Sigmoid colon (tissue), 7 donors: ENCODE measurements around the gene CASQ2. TPM values are rescaled to one million over a fixed set of nuclear protein-coding genes. Genes with fewer than 3 reads are reported as not detected.

ENCODE experiments used
- DNase-seq: peaks from one replicate; pipeline ENCODE4 v3.0.0-alpha.2; 2019
- H3K27ac ChIP-seq, 4 donors: fragments of 200-600 bp; sonication (generic); one replicate each; pipeline ENCODE4 v1.5.1; 2016 to 2019; ENCODE audit warnings: mild to moderate bottlenecking in 1 of 4
- H3K27me3 ChIP-seq, 3 donors: fragments of 200-600 bp; sonication (generic); one replicate each; pipeline ENCODE4 v1.5.1; 2019; ENCODE audit warnings: mild to moderate bottlenecking in 1 of 3
- H3K36me3 ChIP-seq, 4 donors: fragments of 200-600 bp; sonication (generic); one replicate each; pipeline ENCODE4 v1.5.1; 2016 to 2019
- H3K4me1 ChIP-seq, 4 donors: fragments of 200-600 bp; sonication (generic); one replicate each; pipeline ENCODE4 v1.5.1; 2017 to 2019
- H3K4me3 ChIP-seq, 4 donors: fragments of 200-600 bp; sonication (generic); one replicate each; pipeline ENCODE4 v1.5.1; 2017 to 2019; ENCODE audit warnings: mild to moderate bottlenecking in 2 of 4, moderate library complexity in 1 of 4
- H3K9me3 ChIP-seq, 4 donors: fragments of 200-600 bp in 3 of 4; sonication (generic) in 3 of 4; one replicate each; pipeline versions ENCODE4 v1.5.1 to v1.6.1; 2013 to 2019
- CTCF ChIP-seq, 4 experiments: fragments of 450-650 bp in 3 of 4; fragments of 200-600 bp in 1 of 4; IDR thresholded peaks; one replicate each; pipeline ENCODE4 v1.5.1; 2016 to 2019; ENCODE audit warnings: antibody characterized with exemption in 4 of 4, mild to moderate bottlenecking in 3 of 4, moderate library complexity in 2 of 4
- EP300 ChIP-seq, 4 donors: sonication (generic); formaldehyde crosslinking; IDR thresholded peaks; one replicate each; pipeline ENCODE4 v1.6.1; 2017; ENCODE audit warnings: antibody characterized with exemption in 4 of 4
- POLR2A ChIP-seq, 2 donors: fragments of 450-650 bp; IDR thresholded peaks; one replicate each; pipeline ENCODE4 v1.6.1; 2016; ENCODE audit warnings: antibody characterized with exemption in 2 of 2, mild to moderate bottlenecking in 2 of 2, moderate library complexity in 2 of 2
- POLR2AphosphoS5 ChIP-seq, 4 donors: sonication (generic); formaldehyde crosslinking; IDR thresholded peaks; one replicate each; pipeline ENCODE4 v1.6.1; 2017; ENCODE audit warnings: antibody characterized with exemption in 4 of 4
- WGBS, 2 donors: extraction: QIAGEN DNeasy Blood & Tissue Kit; methylation state at CpG; one replicate each; pipeline ENCODE4 v1.1.7; 2013; 5-methylcytosine and 5-hydroxymethylcytosine counted together
- intact Hi-C: fragments of 100-400 bp; cut with DNase I; formaldehyde crosslinking; loops from one replicate; pipeline ENCODE4 v1.15.1; 2023
- polyA plus RNA-seq, 3 donors: library from polyadenylated mRNA; stranded (reverse); fragments of 200-250 nt; gene quantifications; one replicate each; pipeline ENCODE4 v1.2.3, GENCODE V29; 2013
- total RNA-seq, 4 donors: library from RNA; depleted of rRNA; stranded (reverse); fragments of >200 nt; gene quantifications; one replicate each; pipeline ENCODE4 v1.1.0, GENCODE V29; 2016
- donor health status: healthy with polysubstance abuse.
- donor health status: Bipolar disorder and iron deficiency.
- donor health status: healthy.

The CASQ2 gene
- total and polyA plus RNA-seq, 7 donors, result 0.46 to 160 (median 58.3) TPM

- H3K9me3 ChIP-seq, result no peaks in the 10 kb centered on the region
- H3K27me3 ChIP-seq, result no peaks in the 10 kb centered on the region
- H3K4me3 ChIP-seq, result no peak overlapping the region
- peak overlapping the region; percentile 70 to 93 (median 82) for H3K27ac ChIP-seq
- intact Hi-C loops, result loop anchor here (5.0 kb wide), 1 partner anchor 37 kb away; the partner anchor contains the start of gene VANGL1
- DNase-seq, result peak; percentile 84
- TF ChIP-seq EP300 (IDR thresholded peaks at IDR 0.05) (no peak), CTCF (IDR thresholded peaks at IDR 0.05) (peak in 2 of 4 experiments; percentile 10 to 20), POLR2AphosphoS5 (IDR thresholded peaks at IDR 0.05) (peak; percentile 7 to 67 (median 58))
- WGBS, 2 donors, result 76 to 81% methylated on average over 8 of the region's 8 CpGs
- H3K4me1 ChIP-seq, result peaks cover 0 to 53% (median 47%) of the 10 kb centered on the region in 4 donors
- peaks cover 0 to 20% (median under 1%) of the 10 kb centered on the region in 4 donors for H3K36me3 ChIP-seq
Measured at GRCh38 chr1:115679141-115679611, 89.3 kb downstream of the CASQ2 start.

DNA sequence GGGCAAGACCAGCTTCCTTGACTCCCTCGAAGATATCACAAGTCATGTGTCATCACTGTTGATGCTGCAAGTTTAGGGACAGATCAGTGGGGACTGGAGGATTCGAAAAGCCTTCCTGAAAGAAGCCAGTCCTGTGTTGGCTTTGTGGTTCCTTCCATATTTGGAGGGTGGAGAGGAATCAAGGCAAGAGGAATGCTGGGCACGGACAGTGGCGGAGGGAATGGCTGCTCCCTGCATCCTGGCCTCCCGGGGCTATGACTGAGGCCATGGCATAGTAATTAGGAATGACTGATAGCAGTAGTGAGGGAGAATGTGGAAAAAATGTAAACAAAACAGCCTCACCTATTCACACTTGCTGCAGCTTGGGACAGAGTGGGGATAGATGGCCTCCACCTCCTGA lies 90.4 kb downstream of the CASQ2 start:
- peaks cover 0 to 64% (median 57%) of the 10 kb centered on the region in 4 donors for H3K4me1 ChIP-seq
- WGBS, 2 donors, result 82 to 83% methylated on average over 5 of the region's 5 CpGs

DNA sequence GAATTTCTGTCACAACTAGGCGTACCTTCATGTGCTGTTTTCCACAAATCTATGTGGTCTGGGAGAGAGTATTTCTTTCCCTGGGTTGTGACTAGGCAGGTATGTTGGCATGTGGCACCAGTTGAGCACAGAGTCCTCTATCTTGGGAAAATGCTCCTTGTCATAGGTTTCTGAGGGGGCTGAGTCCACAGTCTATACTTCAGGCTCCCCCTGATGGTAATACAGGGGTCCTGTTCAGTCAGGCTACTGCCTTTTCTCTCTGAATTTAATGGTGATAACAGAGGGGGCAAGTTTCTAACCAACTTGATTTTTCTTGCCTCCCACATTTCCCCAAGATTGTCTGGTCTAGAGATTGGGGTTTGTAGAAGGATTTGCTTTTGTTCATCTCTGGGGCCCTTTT lies 90.9 kb downstream of the CASQ2 start:
- intact Hi-C loops, result loop anchor here (5.0 kb wide), 1 partner anchor 35 kb away; the partner anchor contains the start of gene VANGL1
- Histone ChIP-seq H3K4me1 (peaks cover 0 to 69% (median 63%) of the 10 kb centered on the region in 4 donors), H3K27ac (peak overlapping the region in 3 of 4 donors; percentile 81 to 93 (median 82)), H3K4me3 (no peak overlapping the region), H3K9me3 (no peaks in the 10 kb centered on the region), H3K27me3 (no peaks in the 10 kb centered on the region), H3K36me3 (peaks cover 0 to 4% (median 0%) of the 10 kb centered on the region in 4 donors)
- DNase-seq, result no peak
- TF ChIP-seq POLR2A (IDR thresholded peaks at IDR 0.05), result no peak
- no peak for TF ChIP-seq CTCF (IDR thresholded peaks at IDR 0.05)
- TF ChIP-seq EP300 (IDR thresholded peaks at IDR 0.05), result no peak
- no peak for TF ChIP-seq POLR2AphosphoS5 (IDR thresholded peaks at IDR 0.05)
- WGBS, 2 donors, result 95 to 96% methylated on average over 1 of the region's 1 CpG

More for the DNA sequence above, 90.4 kb downstream of the CASQ2 start:
- Histone ChIP-seq H3K27ac (peak overlapping the region; percentile 70 to 93 (median 82)), H3K27me3 (no peaks in the 10 kb centered on the region), H3K36me3 (peaks cover 0 to 10% (median 0%) of the 10 kb centered on the region in 4 donors), H3K9me3 (no peaks in the 10 kb centered on the region), H3K4me3 (no peak overlapping the region)
- DNase-seq, result no peak
- TF ChIP-seq CTCF (IDR thresholded peaks at IDR 0.05), result no peak
- no peak for TF ChIP-seq POLR2AphosphoS5 (IDR thresholded peaks at IDR 0.05)
- no peak for TF ChIP-seq POLR2A (IDR thresholded peaks at IDR 0.05)
- TF ChIP-seq EP300 (IDR thresholded peaks at IDR 0.05), result no peak
- intact Hi-C loops, result loop anchor here (5.0 kb wide), 1 partner anchor 36 kb away; the partner anchor contains the start of gene VANGL1

DNA sequence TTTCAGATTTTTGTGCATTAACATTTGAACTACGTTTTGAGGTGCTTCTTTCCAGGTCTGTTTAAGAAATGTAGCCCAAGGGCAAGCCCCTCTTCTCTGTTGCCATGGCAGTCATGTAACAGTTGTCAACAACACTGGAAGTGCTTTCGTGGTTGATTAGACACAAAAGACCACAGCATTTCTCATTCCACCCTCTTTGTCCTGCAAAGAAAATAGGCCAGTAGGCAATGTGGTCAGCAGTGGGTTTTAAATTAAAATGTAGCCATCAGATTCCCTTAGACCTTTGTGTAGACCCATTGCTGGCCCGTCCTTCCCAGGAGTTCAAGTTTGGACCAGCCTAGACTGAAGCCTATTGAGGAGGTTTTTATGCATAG lies 91.3 kb downstream of the CASQ2 start:
- 66 to 67% methylated on average over 3 of the region's 3 CpGs for WGBS, 2 donors
- TF ChIP-seq CTCF (IDR thresholded peaks at IDR 0.05), result no peak
- TF ChIP-seq EP300 (IDR thresholded peaks at IDR 0.05), result no peak
- no peak for TF ChIP-seq POLR2A (IDR thresholded peaks at IDR 0.05)
- TF ChIP-seq POLR2AphosphoS5 (IDR thresholded peaks at IDR 0.05), result no peak
- Histone ChIP-seq H3K4me1 (peaks cover 0 to 73% (median 67%) of the 10 kb centered on the region in 4 donors), H3K4me3 (no peak overlapping the region), H3K27me3 (no peaks in the 10 kb centered on the region), H3K27ac (peak overlapping the region in 3 of 4 donors; percentile 81 to 93 (median 82)), H3K36me3 (peaks cover 0 to under 1% (median 0%) of the 10 kb centered on the region in 4 donors), H3K9me3 (no peaks in the 10 kb centered on the region)
- intact Hi-C loops, result loop anchor here (5.0 kb wide), 1 partner anchor 35 kb away; the partner anchor contains the start of gene VANGL1
- no peak for DNase-seq
